ENCODE results near the gene MRPL43.

DNA sequence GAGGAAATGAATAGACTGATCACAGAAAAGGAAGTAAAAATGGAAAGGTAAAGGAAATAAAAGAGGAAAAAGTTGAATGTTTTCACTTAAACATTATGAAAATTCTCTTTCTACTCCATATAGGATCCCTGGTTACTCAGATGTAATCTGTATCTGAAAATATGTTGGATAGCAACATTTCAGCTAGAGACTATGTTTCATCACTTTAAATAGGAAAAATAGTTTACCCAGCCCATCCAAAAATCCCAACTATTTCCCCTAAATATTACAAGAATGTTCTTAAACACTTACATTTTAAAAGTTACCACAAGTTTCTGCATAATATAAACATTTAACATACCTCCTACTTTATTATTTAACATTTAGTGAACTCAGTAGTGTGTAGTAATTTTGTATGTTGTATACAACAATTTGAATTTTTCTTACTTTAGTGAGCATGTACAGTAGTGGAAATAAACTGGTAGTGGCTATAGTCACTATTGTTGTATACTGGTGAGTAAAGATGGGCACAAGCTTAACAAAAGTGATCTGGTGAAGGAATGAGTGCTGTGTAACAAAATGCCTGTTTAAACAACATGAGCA is 47.4 kb downstream of the MRPL43 start:
- TF ChIP-seq TCF4 (CRISPR knock-in tag; IDR thresholded peaks at IDR 0.05; ENCODE audit: borderline replicate concordance) (no peak), ZC3H10 (CRISPR knock-in tag; IDR thresholded peaks at IDR 0.05) (no peak), ZNF8 (CRISPR knock-in tag; IDR thresholded peaks at IDR 0.05) (no peak), ESRRG (CRISPR knock-in tag; IDR thresholded peaks at IDR 0.05) (no peak), TOX (CRISPR knock-in tag; IDR thresholded peaks at IDR 0.05; ENCODE audit: borderline replicate concordance) (no peak), ARNTL (CRISPR knock-in tag; IDR thresholded peaks at IDR 0.05; ENCODE audit: borderline replicate concordance, low read depth) (no peak), OSR1 (CRISPR knock-in tag; IDR thresholded peaks at IDR 0.05) (no peak), CREB5 (CRISPR knock-in tag; IDR thresholded peaks at IDR 0.05; ENCODE audit: low read depth) (no peak), ISL1 (CRISPR knock-in tag; IDR thresholded peaks at IDR 0.05) (no peak), POU6F1 (CRISPR knock-in tag; IDR thresholded peaks at IDR 0.05; ENCODE audit: borderline replicate concordance, low read depth) (no peak), CSDC2 (CRISPR knock-in tag; IDR thresholded peaks at IDR 0.05) (no peak), ZFP3 (CRISPR knock-in tag; IDR thresholded peaks at IDR 0.05) (no peak), BACH2 (CRISPR knock-in tag; IDR thresholded peaks at IDR 0.05; ENCODE audit: borderline replicate concordance) (no peak)
- TF ChIP-seq, protein P1, sequence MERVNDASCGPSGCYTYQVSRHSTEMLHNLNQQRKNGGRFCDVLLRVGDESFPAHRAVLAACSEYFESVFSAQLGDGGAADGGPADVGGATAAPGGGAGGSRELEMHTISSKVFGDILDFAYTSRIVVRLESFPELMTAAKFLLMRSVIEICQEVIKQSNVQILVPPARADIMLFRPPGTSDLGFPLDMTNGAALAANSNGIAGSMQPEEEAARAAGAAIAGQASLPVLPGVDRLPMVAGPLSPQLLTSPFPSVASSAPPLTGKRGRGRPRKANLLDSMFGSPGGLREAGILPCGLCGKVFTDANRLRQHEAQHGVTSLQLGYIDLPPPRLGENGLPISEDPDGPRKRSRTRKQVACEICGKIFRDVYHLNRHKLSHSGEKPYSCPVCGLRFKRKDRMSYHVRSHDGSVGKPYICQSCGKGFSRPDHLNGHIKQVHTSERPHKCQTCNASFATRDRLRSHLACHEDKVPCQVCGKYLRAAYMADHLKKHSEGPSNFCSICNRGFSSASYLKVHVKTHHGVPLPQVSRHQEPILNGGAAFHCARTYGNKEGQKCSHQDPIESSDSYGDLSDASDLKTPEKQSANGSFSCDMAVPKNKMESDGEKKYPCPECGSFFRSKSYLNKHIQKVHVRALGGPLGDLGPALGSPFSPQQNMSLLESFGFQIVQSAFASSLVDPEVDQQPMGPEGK (CRISPR knock-in tag; IDR thresholded peaks at IDR 0.05; ENCODE audit: borderline replicate concordance) = no peak
